ENCODE measurements around the gene RAPGEF3. TPM values are rescaled to one million over a fixed set of nuclear protein-coding genes. Genes with fewer than 3 reads are reported as not detected.
A peak's percentile ranks its signal among the peaks of the same experiment; 100 is the strongest.

The RAPGEF3 gene
- total RNA-seq, 1 donor from 2014 or later: 0.58 TPM

DNA sequence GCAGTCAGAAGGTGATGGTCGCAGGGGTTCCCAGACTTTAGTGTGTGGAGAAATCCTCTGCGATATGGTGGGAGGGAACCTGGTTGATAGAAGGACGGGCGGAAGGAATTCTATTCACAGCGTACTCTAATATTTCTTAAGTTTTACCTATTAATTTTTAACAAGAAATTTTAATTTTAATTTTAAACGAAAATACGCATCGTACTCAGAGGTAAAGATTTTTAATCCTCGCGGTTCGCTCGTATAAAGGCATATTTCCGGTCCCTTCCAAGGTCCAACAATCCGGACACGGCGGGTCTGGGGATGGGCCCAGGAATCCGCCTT, 14.0 kb upstream of the RAPGEF3 start:
- Histone ChIP-seq H3K9me3 (ENCODE audit: low read depth) (no peaks in the 10 kb centered on the region), H3K9ac (no peak overlapping the region), H2AFZ (replicated peaks) (no peak overlapping the region), H3K27ac (no peak overlapping the region), H4K20me1 (ENCODE audit: low read depth) (no peaks in the 10 kb centered on the region), H3K79me2 (ENCODE audit: low read depth) (no peaks in the 10 kb centered on the region), H3K4me2 (peak overlapping the region; percentile 93), H3K27me3 (peaks cover 23% of the 10 kb centered on the region), H3K36me3 (no peaks in the 10 kb centered on the region), H3K4me3 (peak overlapping the region; percentile 100), H3K4me1 (peaks cover 7% of the 10 kb centered on the region), H3F3A (ENCODE audit: low read depth) (peaks cover 27% of the 10 kb centered on the region)
- Mint-ChIP-seq H3K27me3 (ENCODE audit: insufficient read depth, low read depth) (peaks cover 9% of the 10 kb centered on the region), H3K4me3 (peak overlapping the region; percentile 92), H3K27ac (peak overlapping the region; percentile 76), H3K36me3 (no peaks in the 10 kb centered on the region), H3K4me1 (peaks cover 26% of the 10 kb centered on the region), H3K9me3 (no peaks in the 10 kb centered on the region)
- no peak for DNase-seq (ENCODE audit: low spot score)
- TF ChIP-seq, protein P1, sequence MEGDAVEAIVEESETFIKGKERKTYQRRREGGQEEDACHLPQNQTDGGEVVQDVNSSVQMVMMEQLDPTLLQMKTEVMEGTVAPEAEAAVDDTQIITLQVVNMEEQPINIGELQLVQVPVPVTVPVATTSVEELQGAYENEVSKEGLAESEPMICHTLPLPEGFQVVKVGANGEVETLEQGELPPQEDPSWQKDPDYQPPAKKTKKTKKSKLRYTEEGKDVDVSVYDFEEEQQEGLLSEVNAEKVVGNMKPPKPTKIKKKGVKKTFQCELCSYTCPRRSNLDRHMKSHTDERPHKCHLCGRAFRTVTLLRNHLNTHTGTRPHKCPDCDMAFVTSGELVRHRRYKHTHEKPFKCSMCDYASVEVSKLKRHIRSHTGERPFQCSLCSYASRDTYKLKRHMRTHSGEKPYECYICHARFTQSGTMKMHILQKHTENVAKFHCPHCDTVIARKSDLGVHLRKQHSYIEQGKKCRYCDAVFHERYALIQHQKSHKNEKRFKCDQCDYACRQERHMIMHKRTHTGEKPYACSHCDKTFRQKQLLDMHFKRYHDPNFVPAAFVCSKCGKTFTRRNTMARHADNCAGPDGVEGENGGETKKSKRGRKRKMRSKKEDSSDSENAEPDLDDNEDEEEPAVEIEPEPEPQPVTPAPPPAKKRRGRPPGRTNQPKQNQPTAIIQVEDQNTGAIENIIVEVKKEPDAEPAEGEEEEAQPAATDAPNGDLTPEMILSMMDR (IDR thresholded peaks at IDR 0.05): no peak
- TF ChIP-seq EZH2 (IDR thresholded peaks at IDR 0.05) (no peak), EZH2phosphoT487 (IDR thresholded peaks at IDR 0.05) (no peak)

GRCh38 chr12:47772094-47772660, 13.5 kb upstream of the RAPGEF3 start:
- H3K27ac ChIP-seq: no peak overlapping the region
- DNase-seq (ENCODE audit: low spot score): peak; percentile 20
- no peaks in the 10 kb centered on the region for H3K79me2 ChIP-seq (ENCODE audit: low read depth)
- H3K4me3 ChIP-seq: peak overlapping the region; percentile 100
- peak overlapping the region; percentile 76 for H3K27ac Mint-ChIP-seq
- H3K36me3 Mint-ChIP-seq: no peaks in the 10 kb centered on the region
- peak overlapping the region; percentile 92 for H3K4me3 Mint-ChIP-seq
- peak overlapping the region; percentile 93 for H3K4me2 ChIP-seq
- no peaks in the 10 kb centered on the region for H4K20me1 ChIP-seq (ENCODE audit: low read depth)
- peaks cover 13% of the 10 kb centered on the region for H3K27me3 Mint-ChIP-seq (ENCODE audit: insufficient read depth, low read depth)
- no peaks in the 10 kb centered on the region for H3K9me3 Mint-ChIP-seq
- peaks cover 27% of the 10 kb centered on the region for H3F3A ChIP-seq (ENCODE audit: low read depth)
- peaks cover 28% of the 10 kb centered on the region for H3K4me1 Mint-ChIP-seq
- H2AFZ ChIP-seq (replicated peaks): no peak overlapping the region
- peaks cover 7% of the 10 kb centered on the region for H3K4me1 ChIP-seq
- H3K27me3 ChIP-seq: peaks cover 23% of the 10 kb centered on the region
- H3K36me3 ChIP-seq: no peaks in the 10 kb centered on the region
- H3K9ac ChIP-seq: no peak overlapping the region
- TF ChIP-seq, protein P1 (IDR thresholded peaks at IDR 0.05): no peak
- TF ChIP-seq EZH2phosphoT487 (IDR thresholded peaks at IDR 0.05) (no peak), EZH2 (IDR thresholded peaks at IDR 0.05) (no peak)
- no peaks in the 10 kb centered on the region for H3K9me3 ChIP-seq (ENCODE audit: low read depth)

DNA sequence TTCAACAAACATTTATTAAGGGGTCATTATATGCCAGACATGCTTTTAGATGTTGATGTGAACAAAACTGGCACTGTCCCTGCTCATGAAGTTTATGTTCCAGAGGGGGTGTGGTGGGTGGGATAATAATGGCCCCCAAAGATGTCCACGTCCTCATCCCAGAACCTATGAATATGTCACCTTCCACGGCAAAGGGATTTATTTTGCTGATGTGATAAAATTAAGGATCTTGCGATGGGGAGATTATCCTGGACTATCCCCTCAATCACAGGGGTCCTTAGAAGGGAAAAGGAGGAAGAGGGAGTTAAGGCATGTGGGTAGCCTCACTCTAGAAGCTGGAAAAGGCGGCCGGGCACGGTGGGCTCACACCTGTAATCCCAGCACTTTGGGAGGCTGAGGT, 12.6 kb upstream of the RAPGEF3 start:
- no peak for DNase-seq (ENCODE audit: low spot score)
- Histone ChIP-seq H3K27ac (no peak overlapping the region), H3F3A (ENCODE audit: low read depth) (peaks cover 27% of the 10 kb centered on the region), H2AFZ (replicated peaks) (no peak overlapping the region), H3K79me2 (ENCODE audit: low read depth) (no peaks in the 10 kb centered on the region), H3K4me1 (peaks cover 7% of the 10 kb centered on the region), H3K27me3 (peaks cover 23% of the 10 kb centered on the region), H3K36me3 (no peaks in the 10 kb centered on the region), H3K9ac (no peak overlapping the region), H3K4me3 (no peak overlapping the region), H4K20me1 (ENCODE audit: low read depth) (no peaks in the 10 kb centered on the region), H3K4me2 (no peak overlapping the region), H3K9me3 (ENCODE audit: low read depth) (no peaks in the 10 kb centered on the region)
- Mint-ChIP-seq H3K27me3 (ENCODE audit: insufficient read depth, low read depth) (peaks cover 14% of the 10 kb centered on the region), H3K36me3 (no peaks in the 10 kb centered on the region), H3K9me3 (no peaks in the 10 kb centered on the region), H3K4me1 (peaks cover 26% of the 10 kb centered on the region), H3K27ac (no peak overlapping the region), H3K4me3 (no peak overlapping the region)
- TF ChIP-seq, protein P1 (IDR thresholded peaks at IDR 0.05): no peak
- no peak for TF ChIP-seq EZH2 (IDR thresholded peaks at IDR 0.05)
- TF ChIP-seq EZH2phosphoT487 (IDR thresholded peaks at IDR 0.05): no peak
